ENCODE results near the gene DHX36.

Gene DHX36

GRCh38 chr3:154280161-154280560, 44.1 kb downstream of the DHX36 start:
- no peak for DNase-seq (ENCODE audit: low spot score)

- DNase-seq (ENCODE audit: low spot score): no peak
Observed at GRCh38 chr3:154275965-154276364, 48.3 kb downstream of the DHX36 start.

GRCh38 chr3:154275292-154275691, 49.0 kb downstream of the DHX36 start:
- DNase-seq (ENCODE audit: low spot score): no peak

- DNase-seq (ENCODE audit: low spot score): no peak
Observed at GRCh38 chr3:154274348-154274747, 49.9 kb downstream of the DHX36 start.

GRCh38 chr3:154273381-154273780, 50.9 kb downstream of the DHX36 start:
- no peak for DNase-seq (ENCODE audit: low spot score)

- DNase-seq (ENCODE audit: low spot score): no peak
Observed at GRCh38 chr3:154254527-154254926, 69.8 kb downstream of the DHX36 start.

- DNase-seq (ENCODE audit: low spot score): peak; percentile 85
Observed at GRCh38 chr3:154252759-154253638, 71.3 kb downstream of the DHX36 start.

- DNase-seq (ENCODE audit: low spot score): no peak
Observed at GRCh38 chr3:154251610-154252009, 72.7 kb downstream of the DHX36 start.

GRCh38 chr3:154250291-154250690, 74.0 kb downstream of the DHX36 start:
- DNase-seq (ENCODE audit: low spot score): no peak

- no peak for DNase-seq (ENCODE audit: low spot score)
Observed at GRCh38 chr3:154247806-154248415, 76.4 kb downstream of the DHX36 start.

- DNase-seq (ENCODE audit: low spot score): no peak
Observed at GRCh38 chr3:154244644-154245043, 79.6 kb downstream of the DHX36 start.

- DNase-seq (ENCODE audit: low spot score): peak; percentile 23
Observed at GRCh38 chr3:154243353-154243752, 80.9 kb downstream of the DHX36 start.

GRCh38 chr3:154242766-154243165, 81.5 kb downstream of the DHX36 start:
- no peak for DNase-seq (ENCODE audit: low spot score)

GRCh38 chr3:154241496-154241895, 82.8 kb downstream of the DHX36 start:
- no peak for DNase-seq (ENCODE audit: low spot score)

GRCh38 chr3:154240235-154240634, 84.1 kb downstream of the DHX36 start:
- no peak for DNase-seq (ENCODE audit: low spot score)

- no peak for DNase-seq (ENCODE audit: low spot score)
Observed at GRCh38 chr3:154236331-154236730, 88.0 kb downstream of the DHX36 start.

- DNase-seq (ENCODE audit: low spot score): no peak
Observed at GRCh38 chr3:154235330-154235729, 89.0 kb downstream of the DHX36 start.

GRCh38 chr3:154229217-154229590, 95.1 kb downstream of the DHX36 start:
- no peak for DNase-seq (ENCODE audit: low spot score)

GRCh38 chr3:154228561-154229216, 95.6 kb downstream of the DHX36 start:
- no peak for DNase-seq (ENCODE audit: low spot score)

- no peak for DNase-seq (ENCODE audit: low spot score)
Observed at GRCh38 chr3:154227531-154227930, 96.8 kb downstream of the DHX36 start.

- DNase-seq (ENCODE audit: low spot score): no peak
Observed at GRCh38 chr3:154225536-154225935, 98.8 kb downstream of the DHX36 start.

GRCh38 chr3:154224866-154225265, 99.4 kb downstream of the DHX36 start:
- no peak for DNase-seq (ENCODE audit: low spot score)

- DNase-seq (ENCODE audit: low spot score): no peak
Observed at GRCh38 chr3:154224366-154224765, 99.9 kb downstream of the DHX36 start.
